HG03108 (cell line): ENCODE results near the gene GABBR2.

ENCODE experiments used
- ATAC-seq: cut with Tn5 transposase; IDR thresholded peaks from one replicate; pipeline ENCODE4 v1.9.1; 2021; ENCODE audit warnings: moderate library complexity; ENCODE audit not compliant: unreplicated experiment

The GABBR2 gene

DNA sequence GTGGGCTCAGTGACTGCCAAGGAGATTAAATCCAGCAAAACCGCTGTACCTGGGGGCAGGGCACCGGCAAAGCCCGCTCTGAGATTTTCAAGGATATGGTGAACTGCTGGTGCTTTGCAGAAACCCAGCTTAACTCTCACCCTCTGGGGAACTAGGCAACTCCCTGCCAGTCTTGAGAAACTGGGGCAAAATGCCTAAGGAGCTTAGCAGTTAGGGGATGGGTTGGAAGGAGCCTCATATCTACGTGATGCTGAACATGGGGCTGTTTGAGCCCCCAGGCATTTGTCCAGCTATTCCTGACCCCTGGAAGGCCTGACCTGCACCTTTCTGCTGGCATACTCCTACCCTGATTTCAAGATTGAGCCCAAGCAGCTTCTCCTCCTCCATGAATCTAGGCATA, 344.6 kb downstream of the GABBR2 start:
- ATAC-seq = no peak

DNA sequence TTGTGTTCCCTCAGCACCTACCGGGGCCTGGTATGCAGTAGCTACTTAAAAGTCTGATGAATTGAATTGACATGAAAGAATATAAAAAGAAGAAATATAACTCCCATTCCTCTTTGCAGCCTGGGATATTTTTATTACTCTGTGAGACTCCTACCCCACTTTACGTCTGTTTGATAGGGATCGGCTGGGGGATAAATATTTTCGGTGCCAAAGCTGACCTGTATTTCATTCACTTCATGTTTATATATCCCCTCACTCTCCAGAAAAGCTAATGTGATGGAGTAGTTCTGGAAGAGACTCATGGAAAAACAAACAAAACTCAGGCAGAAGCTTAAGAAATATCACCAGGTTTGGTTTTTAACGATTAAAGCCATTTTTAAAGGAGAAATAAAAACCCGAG, 345.1 kb downstream of the GABBR2 start:
- no peak for ATAC-seq

DNA sequence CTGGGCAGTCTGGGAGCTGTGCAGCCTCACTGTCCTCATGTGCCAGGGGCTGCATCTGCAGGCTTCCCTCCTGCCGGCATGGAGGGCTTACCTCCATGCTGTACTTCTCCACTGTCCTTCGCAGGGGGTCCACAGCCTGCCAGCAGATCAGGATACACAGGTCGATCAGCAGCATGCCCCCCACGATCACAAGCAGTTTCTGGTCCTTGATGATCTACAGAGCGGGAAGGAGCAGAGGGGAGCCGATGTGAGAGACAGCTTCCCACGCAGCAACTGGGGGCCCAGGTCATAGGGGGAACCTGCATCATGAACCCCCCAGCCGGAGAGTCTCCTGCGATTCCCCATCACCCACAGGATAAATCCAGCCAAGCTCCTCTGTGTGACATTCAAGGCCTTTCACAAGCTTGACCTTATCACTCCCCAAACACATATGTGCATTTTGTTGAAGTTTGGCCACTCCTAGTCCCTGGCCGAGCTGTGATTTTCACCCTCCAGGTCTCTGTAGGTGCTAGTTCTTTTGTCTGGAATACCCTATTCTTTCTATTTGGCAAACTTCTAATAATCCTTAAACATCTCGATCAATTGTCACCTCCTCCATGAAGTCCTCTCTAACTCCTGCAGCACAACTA, 346.0 kb downstream of the GABBR2 start:
- no peak for ATAC-seq

DNA sequence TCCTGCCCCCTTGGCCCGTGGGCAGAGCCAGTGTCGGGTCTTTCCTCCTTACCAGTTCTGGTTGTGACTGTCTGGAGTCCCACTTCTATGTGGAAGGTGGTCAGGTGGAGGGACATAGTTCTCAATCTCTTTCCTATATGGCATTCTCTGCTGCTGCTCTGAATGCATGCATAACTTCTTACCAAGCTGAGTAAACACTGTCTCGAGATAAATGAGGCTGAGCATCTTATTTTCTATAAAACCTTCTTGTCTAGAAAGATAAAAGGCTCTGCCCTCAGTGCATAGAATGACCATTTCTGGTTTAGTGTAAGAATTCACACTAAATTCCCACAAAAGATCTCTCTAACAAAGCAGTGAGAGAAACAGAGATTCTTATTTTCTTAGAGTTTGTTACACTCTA, 347.1 kb downstream of the GABBR2 start:
- no peak for ATAC-seq

DNA sequence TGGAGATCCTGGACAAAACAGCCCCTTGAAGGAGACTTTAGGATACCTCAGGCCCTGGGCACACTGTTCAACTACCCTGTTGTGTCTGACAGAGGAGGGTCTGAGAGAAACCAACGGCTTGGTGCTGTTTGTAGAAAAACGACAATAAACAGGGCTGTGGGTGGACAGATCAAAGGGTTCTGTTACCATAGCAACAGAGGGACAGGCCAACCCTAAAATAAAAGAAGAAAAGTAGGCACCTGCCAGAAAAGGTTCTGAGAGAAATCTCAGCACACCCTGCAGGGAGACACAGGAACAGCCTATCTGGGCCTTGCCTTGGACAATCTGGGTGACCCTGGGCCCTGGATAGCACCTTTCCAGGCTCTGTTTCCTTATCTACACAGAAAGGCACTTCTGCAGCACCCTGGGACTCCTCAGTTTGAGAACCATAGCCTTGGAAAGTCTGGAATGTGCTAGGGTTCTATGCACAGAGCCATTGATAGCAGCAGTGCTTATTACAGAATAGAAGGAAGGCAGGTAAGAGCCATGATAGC, 348.5 kb downstream of the GABBR2 start:
- ATAC-seq = no peak

DNA sequence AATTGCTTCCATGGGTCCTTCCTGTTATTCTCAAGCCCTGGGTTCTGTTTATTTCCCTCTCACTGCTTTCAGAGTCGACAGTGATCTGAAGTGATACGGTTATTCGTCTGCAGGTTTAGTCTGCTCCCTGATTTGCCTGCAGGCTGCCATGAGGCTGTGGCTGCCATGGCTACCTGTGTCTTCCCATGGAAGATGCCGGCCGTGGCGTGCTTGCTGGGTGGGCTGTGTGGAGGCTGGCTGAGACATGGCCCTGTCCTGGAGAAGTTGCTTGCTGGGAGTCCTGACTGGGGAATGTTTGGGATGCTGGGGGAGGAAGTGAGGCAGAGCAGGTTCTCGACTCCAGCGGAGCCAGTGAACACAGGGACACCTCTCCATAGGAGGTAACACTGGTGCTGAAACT, 349.2 kb downstream of the GABBR2 start:
- ATAC-seq = no peak

DNA sequence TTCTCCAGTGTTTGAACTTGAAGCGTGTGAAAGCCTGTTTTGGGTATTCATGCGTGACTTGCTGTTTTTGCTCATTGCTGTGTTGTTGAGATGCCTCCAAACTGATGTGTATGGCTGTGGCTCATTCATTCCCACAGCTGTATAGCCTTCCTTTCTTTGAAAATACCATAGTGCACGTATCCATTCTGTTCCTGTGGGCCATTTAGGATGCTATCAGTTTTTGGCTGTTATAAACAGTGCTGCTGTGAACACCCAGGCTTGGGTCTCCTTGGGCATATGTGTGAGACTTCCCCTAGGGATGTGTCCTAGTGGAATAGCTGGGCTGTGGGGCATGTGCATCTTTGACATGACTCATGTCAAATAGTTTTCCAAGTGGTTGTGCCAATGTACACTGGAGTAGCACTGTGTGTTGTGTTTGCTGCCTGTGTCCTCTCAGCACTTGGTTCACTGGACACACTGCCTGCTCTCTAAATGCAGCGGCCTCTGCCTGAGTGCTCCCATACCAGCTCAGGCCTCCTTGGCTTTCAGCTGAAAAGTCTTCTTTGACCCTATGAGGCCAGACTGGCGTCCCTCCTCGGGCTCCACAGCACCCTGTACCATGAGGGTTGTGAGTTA, 350.7 kb downstream of the GABBR2 start:
- ATAC-seq = no peak

DNA sequence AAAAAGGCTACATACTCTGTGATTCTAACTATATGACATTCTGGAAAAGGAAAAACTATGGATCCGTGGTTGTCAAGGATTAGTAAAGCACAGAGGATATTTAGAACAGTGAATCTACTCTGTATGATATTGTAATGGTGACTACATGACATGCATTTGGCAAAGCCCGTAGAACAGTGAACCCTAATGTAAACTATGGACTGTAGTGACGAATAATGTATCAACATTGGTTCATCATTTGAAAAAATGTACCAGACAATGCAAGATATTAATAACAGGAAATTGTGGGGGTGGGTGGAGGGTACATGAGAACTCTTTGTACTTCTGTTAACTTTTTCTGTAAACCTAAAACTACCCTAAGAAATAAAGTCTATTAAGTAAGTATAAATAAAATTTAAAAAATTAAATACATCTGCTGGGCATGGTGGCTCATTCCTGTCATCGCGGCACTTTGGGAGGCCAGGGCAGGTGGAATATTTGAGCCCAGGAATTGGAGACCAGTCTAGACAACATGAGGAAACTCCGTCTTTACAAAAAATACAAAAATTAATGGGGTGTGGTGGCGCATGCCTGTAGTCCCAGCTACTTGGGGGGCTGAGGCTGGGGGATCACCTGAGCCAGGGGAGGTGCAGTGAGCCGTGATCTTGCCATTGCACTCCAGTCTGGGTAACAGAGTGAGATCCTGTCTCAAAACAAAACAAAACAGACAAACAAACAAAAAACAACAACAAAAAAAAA, 351.6 kb downstream of the GABBR2 start:
- no peak for ATAC-seq

DNA sequence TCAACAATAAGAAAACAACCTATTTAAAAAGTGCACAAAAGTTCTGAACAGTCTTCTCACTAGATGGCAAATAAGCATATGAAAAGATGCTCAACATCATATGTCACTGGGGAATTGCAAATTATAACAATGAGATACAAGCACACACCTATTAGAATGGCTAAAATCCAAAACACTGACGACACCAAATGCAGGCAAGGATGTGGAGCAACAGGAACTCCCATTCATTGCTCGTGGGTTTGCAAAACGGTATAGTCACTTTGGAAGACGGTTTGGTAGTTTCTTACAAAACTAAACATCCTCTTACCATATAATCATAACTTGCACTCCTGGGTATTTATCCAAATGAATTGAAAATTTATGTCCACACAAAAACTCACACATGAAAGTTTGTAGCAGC, 352.4 kb downstream of the GABBR2 start:
- no peak for ATAC-seq

DNA sequence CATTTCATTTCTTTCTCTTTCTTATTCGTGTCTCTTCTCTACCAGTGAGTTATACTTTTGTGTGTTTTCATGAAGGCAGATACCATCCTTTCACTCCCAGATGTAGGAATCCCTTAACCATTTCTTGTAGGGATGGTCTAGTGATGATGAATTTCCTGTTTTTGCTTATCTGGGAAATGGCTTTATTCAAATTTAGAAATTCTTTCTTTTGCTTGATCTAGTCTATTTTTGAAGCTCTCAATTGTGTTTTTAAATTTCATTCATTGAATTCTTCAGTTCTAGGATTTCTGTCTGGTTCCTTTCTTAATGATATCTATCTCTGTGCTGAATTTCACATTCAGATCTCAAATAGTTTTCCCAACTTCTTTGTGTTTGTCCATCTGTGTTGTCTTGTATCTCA, 357.4 kb downstream of the GABBR2 start:
- no peak for ATAC-seq

DNA sequence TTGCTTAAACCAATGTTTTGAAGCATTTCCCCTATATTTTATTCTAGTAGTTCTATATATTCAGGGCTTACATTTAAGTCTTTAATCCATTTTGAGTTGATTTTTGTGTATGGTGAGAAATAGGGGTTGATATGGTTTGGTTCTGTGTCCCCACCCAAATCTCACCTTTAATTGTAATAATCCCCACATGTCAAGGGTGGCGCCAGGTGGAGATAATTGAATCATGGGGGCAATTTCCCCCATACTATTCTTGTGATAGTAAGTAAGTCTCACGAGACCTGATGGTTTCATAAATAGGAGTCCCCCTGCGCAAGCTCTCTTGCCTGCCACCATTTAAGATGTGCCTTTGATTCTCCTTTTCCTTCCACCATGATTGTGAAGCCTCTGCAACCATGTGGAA, 361.1 kb downstream of the GABBR2 start:
- ATAC-seq = no peak

DNA sequence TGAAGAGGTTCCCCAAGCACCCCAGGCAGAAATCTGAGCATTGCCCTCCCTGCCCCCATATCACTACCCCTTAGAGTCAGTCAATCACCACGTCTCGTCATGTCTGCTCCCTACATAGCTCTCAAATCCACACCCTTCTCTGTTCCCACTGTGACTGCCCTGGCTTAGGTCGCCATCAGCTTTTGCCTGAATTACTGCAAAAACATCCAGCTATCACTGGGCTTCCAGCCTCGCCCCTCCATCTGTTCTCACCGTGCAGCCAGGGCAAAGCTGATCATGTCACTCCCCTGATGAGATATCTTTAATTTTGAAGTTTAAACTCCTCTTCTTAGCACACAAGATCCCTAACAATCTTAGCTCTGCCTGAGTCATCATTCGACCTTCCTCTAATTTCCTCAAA, 363.7 kb downstream of the GABBR2 start:
- ATAC-seq = no peak

DNA sequence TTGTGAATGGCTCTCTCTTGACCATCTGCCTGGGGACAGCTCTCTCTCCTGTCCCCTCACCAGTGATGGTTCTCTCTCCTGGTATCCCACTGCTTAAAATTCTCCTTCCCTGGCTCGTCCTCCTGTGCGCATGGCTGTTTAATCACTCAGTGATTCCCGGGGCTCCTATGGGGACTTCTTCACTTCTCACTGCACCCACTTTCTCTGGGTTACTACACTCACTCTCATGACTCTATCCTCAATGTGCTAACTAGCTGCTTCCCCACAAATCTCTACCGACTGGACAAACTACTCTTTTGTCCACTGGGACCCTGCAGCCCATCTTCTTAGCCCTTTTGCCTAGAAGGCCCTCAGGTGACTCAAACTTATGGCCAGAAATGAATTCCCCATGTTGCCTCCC, 364.2 kb downstream of the GABBR2 start:
- no peak for ATAC-seq

DNA sequence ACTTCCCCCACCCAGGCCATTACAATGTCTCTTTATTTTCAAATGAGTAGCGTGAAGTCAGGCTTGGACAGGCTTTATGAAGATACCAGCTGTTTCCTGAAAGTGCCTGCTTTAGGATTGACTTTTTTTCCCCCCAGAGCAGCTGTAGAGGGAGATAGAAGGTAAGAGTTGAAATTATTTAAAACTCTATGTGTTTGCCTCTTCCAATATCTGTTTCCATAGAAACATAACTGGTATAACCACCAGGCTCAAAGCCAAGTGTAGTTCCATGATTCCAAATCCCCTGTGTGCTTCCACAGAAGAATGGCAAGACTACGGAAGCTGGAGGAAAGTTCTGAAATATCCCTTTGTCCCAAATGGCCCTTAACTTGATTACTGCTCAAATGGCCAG, 365.9 kb downstream of the GABBR2 start:
- ATAC-seq = no peak

DNA sequence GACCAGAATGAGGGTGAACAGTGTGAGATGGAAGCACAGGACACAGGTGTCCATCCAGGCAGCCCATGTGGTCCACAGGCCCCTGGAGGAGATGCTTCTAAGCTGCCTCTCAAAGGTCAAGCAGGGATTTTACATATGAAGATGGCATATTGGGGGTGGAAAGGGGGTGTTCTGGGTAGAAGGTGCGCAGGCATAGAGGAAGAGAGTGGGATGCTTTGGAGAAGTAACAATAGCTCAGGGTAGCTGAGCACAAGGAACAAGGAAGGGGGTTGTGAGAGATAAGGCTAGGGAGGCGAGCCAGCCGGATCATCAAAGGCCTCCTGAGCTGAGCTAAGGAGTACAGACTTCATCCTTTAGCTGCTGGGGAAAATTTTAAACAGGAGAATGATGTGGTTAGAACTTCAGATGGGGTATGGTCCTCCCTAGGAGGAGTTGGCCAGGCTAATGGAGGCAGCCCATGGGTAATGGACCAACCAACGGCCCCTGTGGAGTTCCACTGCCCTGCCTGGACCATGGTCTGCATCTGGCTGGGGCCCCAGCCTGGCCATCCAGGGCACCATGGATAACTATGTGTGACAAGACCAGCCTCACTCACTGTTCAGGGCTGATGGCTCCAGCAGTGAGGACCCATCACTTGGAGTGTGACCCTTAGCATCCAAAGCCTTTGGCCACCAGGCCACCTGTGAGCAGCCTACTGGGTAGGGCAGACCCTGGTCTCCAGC, 366.5 kb downstream of the GABBR2 start:
- no peak for ATAC-seq

DNA sequence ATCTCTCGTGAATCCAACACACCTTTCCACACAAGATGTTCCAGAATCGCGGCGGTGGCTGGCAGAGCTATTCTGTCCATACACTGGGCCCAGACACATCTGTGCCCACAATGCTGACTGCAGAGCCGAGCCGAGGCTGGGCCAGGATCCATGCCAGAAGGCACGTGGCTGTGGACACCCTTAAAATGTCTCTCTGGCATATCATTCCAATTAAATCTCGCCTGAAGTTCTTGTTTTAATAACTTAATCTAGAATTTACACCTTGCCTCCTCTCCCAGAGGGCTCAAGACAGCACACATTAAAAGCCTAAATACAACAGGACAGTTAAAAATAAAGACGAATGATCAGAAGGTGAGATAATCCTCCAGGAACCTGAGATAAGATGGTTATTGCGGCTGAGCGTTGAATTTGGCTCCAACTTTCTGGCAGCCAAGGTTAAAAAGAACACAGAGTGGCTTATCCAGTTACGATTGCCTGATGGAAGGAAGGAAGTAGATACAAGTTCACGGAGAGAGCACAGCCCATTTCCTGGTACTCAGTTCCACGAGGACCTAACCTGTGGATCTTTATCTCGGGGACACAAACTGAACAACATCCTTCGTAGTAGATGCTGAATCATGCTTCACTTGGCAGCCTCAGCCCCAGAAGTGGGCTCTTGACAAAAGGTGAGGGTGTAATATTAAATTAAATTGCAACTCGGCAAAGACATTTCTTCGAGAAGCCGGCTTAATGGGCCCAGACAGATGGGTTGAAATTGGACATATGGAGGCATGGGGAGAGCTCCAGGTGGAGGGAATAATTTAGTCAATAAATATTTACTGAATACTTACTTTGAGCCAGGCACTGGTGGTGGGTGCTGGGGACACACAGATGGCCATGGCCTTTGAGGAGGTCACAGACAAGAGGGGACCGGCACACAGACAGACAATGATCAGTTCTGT, 367.3 kb downstream of the GABBR2 start:
- no peak for ATAC-seq

DNA sequence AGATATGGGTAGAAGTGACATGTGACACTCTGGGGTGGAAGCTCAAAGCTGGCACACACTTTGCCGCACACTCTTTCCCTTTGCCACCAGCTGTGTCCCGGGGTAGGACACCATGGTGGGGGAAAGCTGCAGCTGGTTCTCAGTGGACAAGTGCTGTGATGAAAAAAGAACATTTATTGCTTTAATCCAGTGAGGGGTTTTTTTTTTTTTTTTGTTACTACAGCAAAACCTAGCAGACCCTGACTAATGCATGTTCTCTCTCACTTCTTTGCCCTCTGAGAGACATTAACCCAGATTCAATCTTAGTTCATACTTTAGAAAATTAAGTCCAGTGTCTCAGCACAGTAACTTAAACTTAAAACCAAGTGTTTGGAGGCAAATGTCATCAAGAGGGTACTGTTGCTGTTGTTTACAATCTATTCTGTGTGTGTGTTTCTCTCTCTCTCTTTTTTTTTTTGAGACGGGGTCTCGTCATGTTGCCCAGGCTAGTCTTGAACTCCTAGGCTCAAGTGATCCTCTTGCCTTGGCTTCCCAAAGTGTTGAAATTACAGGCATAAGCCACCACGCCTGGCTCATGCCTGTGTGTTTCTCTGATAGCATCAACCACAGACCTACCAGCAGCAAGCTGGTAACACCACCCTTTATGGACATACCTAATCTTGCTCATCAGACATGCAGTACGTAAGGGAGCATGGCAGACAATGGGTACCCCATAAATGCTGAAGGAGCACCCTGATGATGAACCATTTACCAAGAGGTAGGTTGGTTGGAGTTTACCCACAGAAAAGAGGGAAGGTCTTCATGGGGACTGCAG, 368.5 kb downstream of the GABBR2 start:
- ATAC-seq = no peak

DNA sequence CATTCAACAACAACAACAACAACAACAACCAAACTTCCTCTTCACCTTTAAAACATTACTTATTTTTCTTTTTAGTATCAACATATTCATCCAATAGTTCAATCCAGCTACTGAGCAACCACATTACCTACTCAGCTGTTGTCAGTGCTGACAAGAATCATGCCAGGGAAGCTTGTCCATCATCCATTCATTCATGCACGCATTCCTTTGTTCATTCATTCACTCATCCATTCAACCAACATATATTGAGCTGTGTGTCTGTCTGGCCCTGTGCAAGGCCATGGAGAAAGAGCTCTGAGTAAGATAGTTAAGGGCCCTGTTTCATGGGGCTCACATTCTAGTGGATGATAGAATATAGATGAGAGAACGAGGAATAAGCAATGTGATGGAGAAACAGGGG, 373.1 kb downstream of the GABBR2 start:
- no peak for ATAC-seq

DNA sequence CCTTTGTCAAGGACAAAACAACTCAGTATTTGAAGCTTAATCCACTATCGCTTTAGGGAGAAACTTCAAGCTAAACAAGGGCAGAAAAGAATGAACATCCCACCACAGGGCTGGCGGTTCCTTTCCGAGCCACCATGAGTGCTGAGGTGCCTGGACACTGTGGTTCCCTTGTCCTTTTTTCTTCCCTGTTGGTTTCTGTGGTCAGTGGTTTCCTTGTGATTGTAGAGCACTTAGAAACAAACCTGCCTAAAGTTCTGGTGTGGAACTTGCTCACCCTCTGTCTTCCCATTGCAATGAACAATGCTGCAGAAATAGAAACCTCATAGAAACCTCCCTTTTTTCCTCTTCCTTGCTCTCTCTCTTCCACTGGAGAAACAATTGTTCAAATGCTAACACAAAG, 373.9 kb downstream of the GABBR2 start:
- no peak for ATAC-seq
